NCI-H82 (cell line): ENCODE measurements around the gene BCHE.

Experiments
- DNase-seq: peaks from one replicate; lab custom pipeline; 2025; lab: John Stamatoyannopoulos, UW

The BCHE gene

DNA sequence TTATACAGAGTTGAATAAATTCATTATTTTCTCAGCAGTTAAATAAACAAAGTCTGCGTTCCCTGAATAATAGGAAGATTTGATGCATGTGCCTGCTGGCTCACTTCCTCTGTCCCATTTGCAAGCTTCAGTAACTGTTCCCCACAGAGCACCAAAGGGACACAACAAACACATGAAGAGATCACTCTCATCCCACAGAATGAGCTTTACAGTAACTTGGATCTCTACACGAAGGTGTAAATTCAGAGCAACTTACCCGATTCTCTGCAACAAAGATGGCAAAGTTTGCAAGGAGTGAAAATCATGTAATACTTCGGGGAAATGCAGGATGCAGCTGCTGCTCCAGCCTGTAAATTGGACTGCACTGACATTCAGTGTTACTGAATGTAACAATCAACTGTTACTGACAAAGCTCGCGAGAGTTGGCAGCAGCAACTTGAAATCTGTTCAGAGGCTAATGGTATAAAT, at the start of gene BCHE:
Gene BCHE (minus strand): TSS at position 366 of the 468 bp plus-strand sequence. CDS start 6,390 bp downstream, outside the sequence.
- peak; percentile 77 for DNase-seq

GRCh38 chr3:165885558-165886270, 48.5 kb upstream of the BCHE start:
- no peak for DNase-seq

GRCh38 chr3:165884518-165884917, 47.3 kb upstream of the BCHE start:
- DNase-seq, result no peak

- DNase-seq, result no peak
Measured at GRCh38 chr3:165883863-165884478, 46.7 kb upstream of the BCHE start.

- DNase-seq, result no peak
Measured at GRCh38 chr3:165883117-165883516, 45.9 kb upstream of the BCHE start.

GRCh38 chr3:165875644-165876043, 38.4 kb upstream of the BCHE start:
- DNase-seq, result no peak

GRCh38 chr3:165874663-165875489, 37.7 kb upstream of the BCHE start:
- DNase-seq, result no peak

DNA sequence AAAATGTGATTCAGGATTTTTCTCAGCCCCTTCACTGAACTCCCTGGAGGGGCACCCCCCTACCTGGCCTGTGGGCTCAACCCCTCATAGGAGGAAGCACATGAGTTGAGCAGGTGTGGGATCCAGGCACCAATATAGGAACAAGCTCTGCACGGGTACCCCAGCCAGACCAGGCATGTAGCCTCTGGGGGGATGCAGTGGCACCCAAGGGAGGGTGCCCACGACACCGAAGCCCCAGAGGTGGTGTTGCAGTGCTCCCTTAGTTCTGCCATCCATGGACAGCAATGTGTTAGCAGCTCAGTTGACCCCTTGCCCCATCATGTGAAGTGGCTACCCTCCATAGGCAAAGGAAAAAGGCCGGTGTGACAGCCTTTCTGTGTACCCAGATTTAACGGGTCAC, 30.9 kb upstream of the BCHE start:
- no peak for DNase-seq

GRCh38 chr3:165859061-165859460, 21.8 kb upstream of the BCHE start:
- DNase-seq, result no peak

DNA sequence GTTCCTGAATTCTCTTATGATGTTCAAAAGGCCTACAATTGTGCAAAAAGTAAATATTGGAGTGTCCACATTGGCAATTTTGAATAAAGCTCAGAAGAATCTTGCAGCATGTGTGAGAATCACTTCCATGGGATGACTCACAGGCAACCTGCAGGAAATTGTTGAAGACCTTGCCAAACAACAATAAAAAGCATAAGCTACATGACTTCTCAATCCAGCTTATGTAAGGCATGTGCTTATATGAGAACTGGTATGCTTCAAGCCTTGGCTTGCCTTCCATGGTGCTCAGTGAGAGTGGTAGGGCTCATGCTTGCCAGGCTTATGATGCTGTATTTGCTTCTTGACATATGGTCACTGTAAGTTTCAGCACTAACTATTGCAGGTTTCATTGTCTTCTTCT, 18.4 kb upstream of the BCHE start:
- no peak for DNase-seq

- DNase-seq, result peak; percentile 53
Measured at GRCh38 chr3:165854696-165855095, 17.5 kb upstream of the BCHE start.

DNA sequence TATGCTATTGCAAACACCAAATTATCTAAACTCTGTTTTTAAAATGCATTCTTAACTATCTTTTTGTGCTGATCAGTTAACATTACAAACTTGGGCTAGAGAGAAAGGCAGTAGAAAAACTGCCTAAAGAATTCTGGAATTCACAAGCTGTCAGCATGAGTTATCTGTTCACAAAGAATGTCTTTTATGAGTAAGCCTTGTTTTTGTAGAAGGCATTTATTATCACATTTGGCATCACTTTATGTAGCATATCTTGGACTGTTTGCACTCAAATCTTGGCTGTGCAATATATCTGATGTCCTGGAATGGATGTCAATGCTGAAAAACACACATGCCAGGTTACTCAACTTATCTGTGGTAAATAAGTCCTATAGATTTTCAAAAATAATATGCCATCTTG, 15.5 kb upstream of the BCHE start:
- DNase-seq, result no peak

- peak; percentile 79 for DNase-seq
Measured at GRCh38 chr3:165852191-165852590, 15.0 kb upstream of the BCHE start.

DNA sequence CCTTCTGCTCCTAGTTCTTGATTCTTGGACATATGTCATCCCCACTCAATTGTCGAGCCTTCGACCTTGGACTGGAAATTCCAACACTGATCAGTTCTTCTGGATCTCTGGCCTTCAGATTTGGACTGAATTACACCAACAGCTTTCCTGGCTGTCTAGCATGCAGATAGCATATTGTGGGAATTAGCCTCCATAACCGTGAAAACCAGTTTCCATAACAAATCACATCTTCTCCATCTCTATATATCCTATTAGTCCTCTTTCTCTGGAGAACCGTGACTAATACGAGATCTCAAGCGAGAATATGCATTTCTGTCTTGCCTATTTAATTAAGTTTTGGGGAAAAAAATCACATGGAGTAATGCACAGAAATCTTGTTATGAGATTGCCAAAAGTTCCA, 8.8 kb upstream of the BCHE start:
- no peak for DNase-seq

DNA sequence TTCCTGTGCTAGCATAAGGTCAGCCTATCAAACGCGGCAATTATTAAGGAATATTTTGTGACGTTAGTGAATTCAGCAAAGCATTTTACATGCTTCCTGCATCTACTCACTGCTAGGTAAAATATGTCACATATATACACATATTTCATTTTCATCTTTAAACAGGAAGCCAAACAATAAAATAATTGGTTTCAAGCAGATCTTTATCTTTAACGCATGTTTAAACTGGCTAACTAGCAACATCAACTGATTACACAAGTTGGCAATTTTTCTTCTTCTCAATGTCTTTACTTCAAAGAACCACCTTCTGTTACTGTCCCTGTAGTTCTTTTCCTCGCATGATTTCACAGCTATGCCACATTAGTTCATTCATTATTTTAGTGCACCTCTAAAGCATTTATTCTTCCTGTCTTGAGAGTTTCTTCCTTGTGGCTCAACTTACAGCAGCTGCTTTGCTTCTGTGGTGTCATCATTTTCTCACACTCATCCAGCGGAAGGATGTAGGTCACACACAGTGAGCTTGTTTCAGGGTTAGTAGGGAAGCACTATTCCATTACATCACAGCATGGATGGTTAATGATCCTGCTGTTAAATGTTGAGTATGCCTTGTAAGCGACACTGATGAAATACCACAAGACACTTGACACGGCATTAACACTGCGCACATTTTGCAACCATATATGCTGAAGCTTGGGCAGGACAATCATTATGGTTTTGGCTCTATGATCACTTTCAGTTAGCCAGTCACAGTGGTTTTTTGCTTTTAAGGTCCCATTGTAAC, 2.3 kb upstream of the BCHE start:
- DNase-seq, result no peak

GRCh38 chr3:165837801-165838200, 578 bp upstream of the BCHE start:
- DNase-seq, result no peak

- peak; percentile 12 for DNase-seq
Measured at GRCh38 chr3:165835431-165835830, 1.8 kb downstream of the BCHE start.

DNA sequence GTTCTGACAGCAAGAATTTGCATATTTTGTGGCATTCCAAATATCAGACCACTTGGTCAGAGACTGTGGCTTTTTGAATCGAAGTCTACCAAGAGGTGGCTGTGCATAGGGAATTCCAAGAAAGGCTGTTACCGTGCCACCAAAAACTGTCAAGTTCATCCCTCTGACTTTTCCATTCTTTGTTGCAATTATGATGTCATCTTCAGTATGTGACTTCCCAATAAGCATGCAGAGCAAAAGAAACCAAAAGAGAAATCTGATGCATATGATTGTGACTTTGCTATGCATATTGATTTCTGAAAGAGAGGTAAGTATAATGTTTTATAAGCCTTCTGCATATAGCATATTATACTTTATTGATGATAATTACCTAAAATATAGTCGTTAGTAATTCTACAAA, 6.5 kb downstream of the BCHE start:
- DNase-seq, result no peak

GRCh38 chr3:165827883-165828282, 9.3 kb downstream of the BCHE start:
- no peak for DNase-seq

GRCh38 chr3:165827233-165827632, 10.0 kb downstream of the BCHE start:
- DNase-seq, result no peak

- peak; percentile 42 for DNase-seq
Measured at GRCh38 chr3:165820671-165821123, 16.5 kb downstream of the BCHE start.

DNA sequence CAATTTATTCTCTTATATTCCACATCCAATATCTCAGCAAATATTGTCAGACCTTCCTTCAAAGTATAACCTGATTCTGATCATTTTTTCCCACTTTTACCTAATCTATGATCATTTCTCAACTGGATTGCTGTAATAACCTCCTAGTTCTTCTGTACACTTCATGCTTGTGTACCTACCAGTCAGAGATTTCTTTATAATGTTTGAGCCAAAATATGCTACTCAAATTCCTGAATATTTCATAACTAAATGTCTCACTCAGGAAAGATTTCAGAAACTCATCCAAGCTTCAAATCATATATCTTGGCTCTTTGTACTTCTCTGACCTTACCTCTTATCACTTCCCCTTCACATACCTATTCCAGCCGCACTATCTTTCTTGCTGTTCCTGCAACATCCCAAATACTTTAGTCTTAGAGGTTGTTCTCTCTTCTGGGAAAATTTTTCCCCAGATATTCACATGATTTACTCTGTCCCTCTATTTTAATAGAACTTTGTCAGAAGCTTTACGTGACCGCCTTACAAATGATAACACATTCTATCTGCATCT, 20.0 kb downstream of the BCHE start:
- DNase-seq, result no peak
